NCI-H446 (cell line): ENCODE measurements around the gene UBALD1.
A peak's percentile ranks its signal among the peaks of the same experiment; 100 is the strongest.
"Not testable (repeated sequence)": the region's sequence is repeated elsewhere in the genome, so short reads cannot be mapped to it uniquely, and the experiment has no call there.

Source experiments
- DNase-seq, 2 experiments: peaks; one replicate each; lab custom pipeline; 2025; lab: John Stamatoyannopoulos, UW

UBALD1 gene

GRCh38 chr16:4599037-4599436 is 15.7 kb downstream of the UBALD1 start:
- DNase-seq: no peak

- DNase-seq: peak in 1 of 2 experiments; percentile 45
Measured at GRCh38 chr16:4597174-4597573, 17.5 kb downstream of the UBALD1 start.

- DNase-seq: no peak
Measured at GRCh38 chr16:4594433-4595410, 20.0 kb downstream of the UBALD1 start.

GRCh38 chr16:4593086-4593485 is 21.6 kb downstream of the UBALD1 start:
- no peak for DNase-seq

- no peak for DNase-seq
Measured at GRCh38 chr16:4591706-4592470, 22.8 kb downstream of the UBALD1 start.

- DNase-seq: no peak
Measured at GRCh38 chr16:4591191-4591590, 23.5 kb downstream of the UBALD1 start.

GRCh38 chr16:4588961-4589360 is 25.7 kb downstream of the UBALD1 start:
- no peak for DNase-seq

GRCh38 chr16:4588386-4588785 is 26.3 kb downstream of the UBALD1 start:
- no peak for DNase-seq

GRCh38 chr16:4586291-4586690 is 28.4 kb downstream of the UBALD1 start:
- DNase-seq: no peak

GRCh38 chr16:4583906-4584305 is 30.8 kb downstream of the UBALD1 start:
- no peak for DNase-seq

GRCh38 chr16:4580250-4580649 is 34.4 kb downstream of the UBALD1 start:
- no peak for DNase-seq

GRCh38 chr16:4578961-4579530 is 35.6 kb downstream of the UBALD1 start:
- no peak for DNase-seq

GRCh38 chr16:4576008-4576407 is 38.7 kb downstream of the UBALD1 start:
- DNase-seq: no peak

GRCh38 chr16:4574919-4575705 is 39.6 kb downstream of the UBALD1 start:
- no peak for DNase-seq

- not testable (repeated sequence) for DNase-seq
Measured at GRCh38 chr16:4573926-4574325, 40.8 kb downstream of the UBALD1 start.

- DNase-seq: no peak
Measured at GRCh38 chr16:4572715-4573114, 42.0 kb downstream of the UBALD1 start.

GRCh38 chr16:4570688-4571321 is 43.9 kb downstream of the UBALD1 start:
- no peak for DNase-seq

GRCh38 chr16:4570086-4570485 is 44.6 kb downstream of the UBALD1 start:
- no peak for DNase-seq

- DNase-seq: no peak
Measured at GRCh38 chr16:4566144-4566543, 48.5 kb downstream of the UBALD1 start.

GRCh38 chr16:4564661-4565267 is 49.9 kb downstream of the UBALD1 start:
- DNase-seq: no peak

GRCh38 chr16:4561596-4561995 is 53.1 kb downstream of the UBALD1 start:
- DNase-seq: no peak
